Uterus (tissue), 2 donors: ENCODE data around the gene ADAMTS12.

ENCODE experiments used
- CTCF ChIP-seq, 4 experiments: fragments of 200-600 bp in 2 of 4; fragments of 450-650 bp in 2 of 4; sonication (generic) in 2 of 4; IDR thresholded peaks; one replicate each; pipeline ENCODE4 v1.5.1; 2016 to 2019; ENCODE audit warnings: antibody characterized with exemption in 4 of 4, mild to moderate bottlenecking in 2 of 4, moderate library complexity in 1 of 4
- POLR2A ChIP-seq, 2 donors: fragments of 450-650 bp; IDR thresholded peaks; one replicate each; pipeline ENCODE4 v1.6.1; 2016; ENCODE audit warnings: antibody characterized with exemption in 2 of 2, mild to moderate bottlenecking in 1 of 2, moderate library complexity in 1 of 2

GRCh38 chr5:33501260-33501659, 390.5 kb downstream of the ADAMTS12 start:
- TF ChIP-seq POLR2A (IDR thresholded peaks at IDR 0.05) (no peak), CTCF (IDR thresholded peaks at IDR 0.05) (no peak)
